ENCODE measurements around the gene LYSMD4. TPM values are rescaled to one million over a fixed set of nuclear protein-coding genes. Genes with fewer than 3 reads are reported as not detected.

The LYSMD4 gene
- total and polyA plus RNA-seq, 2 donors, result 6.4 to 10.7 TPM

DNA sequence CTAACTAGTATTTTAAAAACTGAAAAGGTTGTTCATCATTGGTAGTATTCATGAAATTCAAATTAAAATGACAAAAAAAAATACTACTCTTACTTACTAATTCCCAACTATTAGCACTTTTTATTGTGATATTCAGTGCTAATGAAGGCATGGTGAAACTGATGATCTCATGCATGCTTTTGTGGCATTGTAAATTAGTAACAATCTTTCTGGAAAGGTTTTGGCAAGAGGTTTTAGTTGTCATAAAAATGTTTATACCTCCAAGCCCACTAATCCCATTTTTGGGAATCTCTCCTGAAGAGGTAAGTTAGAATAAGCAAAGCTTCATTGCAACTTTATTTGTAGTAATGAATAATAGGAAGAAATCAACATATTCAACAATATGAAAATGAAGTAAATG lies 53.0 kb downstream of the LYSMD4 start:
- peaks cover 15 to 40% of the 10 kb centered on the region in 2 donors for H3K36me3 ChIP-seq (ENCODE audit: control insufficient read depth in 2 of 2, insufficient read depth in 2 of 2, low read length in 1 of 2)
- H3K4me1 ChIP-seq (ENCODE audit: control insufficient read depth in 2 of 2, insufficient read depth in 2 of 2, low read length in 2 of 2), result no peaks in the 10 kb centered on the region
- no peak overlapping the region for H3K27ac ChIP-seq (ENCODE audit: low read depth in 1 of 2, low read length in 1 of 2)
- H3K27me3 ChIP-seq (ENCODE audit: control insufficient read depth in 2 of 2, insufficient read depth in 1 of 2, low read length in 1 of 2), result no peaks in the 10 kb centered on the region
- H3K4me3 ChIP-seq (ENCODE audit: low read length in 2 of 2), result no peak overlapping the region
- DNase-seq (ENCODE audit: low read depth in 6 of 9, low spot score in 9 of 9), result no peak
- H3K9me3 ChIP-seq (ENCODE audit: control insufficient read depth in 2 of 2, insufficient read depth in 1 of 2, low read length in 1 of 2), result no peaks in the 10 kb centered on the region

DNA sequence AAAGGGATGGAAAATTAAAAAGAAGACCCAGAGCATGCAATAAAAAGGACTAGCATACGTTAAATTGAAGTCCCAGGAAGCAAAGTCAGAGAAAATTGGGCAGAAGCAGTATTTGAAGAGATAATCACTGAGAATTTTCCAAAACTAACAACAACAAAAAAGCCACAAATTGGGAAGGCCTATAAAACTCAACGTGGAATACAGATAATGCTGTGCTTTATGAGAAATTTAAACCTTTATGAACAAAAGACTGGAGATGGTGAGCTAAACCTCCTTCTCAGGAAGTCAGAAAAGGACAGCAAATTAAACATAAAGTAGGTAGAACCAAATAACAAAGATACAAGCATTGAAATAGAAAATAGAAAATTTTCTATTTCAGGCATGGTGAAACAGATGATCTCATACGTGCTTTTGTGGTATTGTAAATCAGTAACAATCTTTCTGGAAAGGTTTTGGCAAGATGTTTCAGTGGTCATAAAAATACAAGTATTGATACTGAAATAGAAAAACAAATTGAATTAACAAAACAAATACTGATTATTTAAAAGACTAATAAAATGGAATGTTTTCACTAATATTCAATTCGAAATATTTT lies 55.6 kb downstream of the LYSMD4 start:
- no peaks in the 10 kb centered on the region for H3K27me3 ChIP-seq (ENCODE audit: control insufficient read depth in 2 of 2, insufficient read depth in 1 of 2, low read length in 1 of 2)
- DNase-seq (ENCODE audit: low read depth in 6 of 9, low spot score in 9 of 9), result no peak
- H3K36me3 ChIP-seq (ENCODE audit: control insufficient read depth in 2 of 2, insufficient read depth in 2 of 2, low read length in 1 of 2), result peaks cover 21 to 55% of the 10 kb centered on the region in 2 donors
- no peak overlapping the region for H3K27ac ChIP-seq (ENCODE audit: low read depth in 1 of 2, low read length in 1 of 2)
- H3K4me1 ChIP-seq (ENCODE audit: control insufficient read depth in 2 of 2, insufficient read depth in 2 of 2, low read length in 2 of 2), result no peaks in the 10 kb centered on the region
- no peaks in the 10 kb centered on the region for H3K9me3 ChIP-seq (ENCODE audit: control insufficient read depth in 2 of 2, insufficient read depth in 1 of 2, low read length in 1 of 2)
- no peak overlapping the region for H3K4me3 ChIP-seq (ENCODE audit: low read length in 2 of 2)
- 98% methylated on average over 4 of the region's 4 CpGs for WGBS

Other genes starting within 250 kb of the LYSMD4 start
- gene MEF2A, start 167.5 kb downstream of the LYSMD4 start, total RNA-seq, result 27.4 TPM
- 32.4 TPM for gene MEF2A, start 167.5 kb downstream of the LYSMD4 start, polyA plus RNA-seq